ENCODE data around the gene DMD. TPM values are rescaled to one million over a fixed set of nuclear protein-coding genes. Genes with fewer than 3 reads are reported as not detected.

Gene DMD
- total RNA-seq, 1 donor from 2014 or later = 131 TPM

DNA sequence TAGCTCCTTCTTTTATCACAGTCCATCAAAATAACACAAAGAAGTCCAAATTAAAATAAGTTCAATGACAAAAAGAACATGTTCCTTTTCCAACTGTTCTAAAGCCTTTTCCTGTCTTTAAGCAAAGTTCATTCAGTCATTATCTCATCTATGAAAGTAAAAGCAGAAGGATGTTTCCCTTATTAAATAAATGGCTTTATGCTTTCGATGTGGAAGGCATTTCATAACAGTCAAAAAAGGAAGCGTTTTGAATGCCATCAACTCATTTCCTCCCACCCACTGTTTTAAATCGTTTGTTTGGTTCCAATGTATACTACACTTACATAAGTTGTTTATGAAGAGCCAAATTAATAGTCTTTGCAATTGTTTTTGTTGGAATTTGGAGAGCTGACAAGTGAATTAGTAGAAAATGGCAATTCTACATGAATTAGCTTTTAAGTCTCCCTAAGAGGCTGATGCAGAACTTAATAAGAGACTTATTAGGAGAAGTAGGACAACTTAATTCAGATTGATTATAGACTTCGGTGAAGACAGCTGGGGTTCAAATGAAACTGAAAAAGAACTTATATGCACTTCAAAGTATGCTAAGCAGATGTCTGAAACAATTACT lies 1746.9 kb downstream of the DMD start:
- no peak for ATAC-seq
- DNase-seq = no peak
- intact Hi-C loops (cut with micrococcal nuclease) = no loop called here

DNA sequence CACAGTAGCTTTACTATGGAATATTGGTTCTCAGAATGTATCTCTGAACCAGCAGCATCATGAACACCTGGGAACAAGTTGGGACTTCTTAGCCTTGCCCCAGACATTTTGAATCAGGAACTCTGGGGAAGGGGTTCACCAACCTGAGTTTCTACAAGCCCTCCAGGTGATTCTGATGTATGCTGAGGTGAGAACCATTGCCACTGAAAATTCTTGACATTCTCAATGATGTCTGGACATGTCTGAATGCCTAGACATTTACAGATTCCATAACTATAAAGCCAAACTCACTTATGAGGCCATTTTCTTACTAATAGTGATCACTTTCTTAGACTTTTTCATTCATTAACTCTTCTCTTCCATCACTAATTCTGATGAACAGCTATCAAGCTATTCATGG lies 1750.1 kb downstream of the DMD start:
- no peak for DNase-seq
- no peak for ATAC-seq
- intact Hi-C loops (cut with micrococcal nuclease) = no loop called here

DNA sequence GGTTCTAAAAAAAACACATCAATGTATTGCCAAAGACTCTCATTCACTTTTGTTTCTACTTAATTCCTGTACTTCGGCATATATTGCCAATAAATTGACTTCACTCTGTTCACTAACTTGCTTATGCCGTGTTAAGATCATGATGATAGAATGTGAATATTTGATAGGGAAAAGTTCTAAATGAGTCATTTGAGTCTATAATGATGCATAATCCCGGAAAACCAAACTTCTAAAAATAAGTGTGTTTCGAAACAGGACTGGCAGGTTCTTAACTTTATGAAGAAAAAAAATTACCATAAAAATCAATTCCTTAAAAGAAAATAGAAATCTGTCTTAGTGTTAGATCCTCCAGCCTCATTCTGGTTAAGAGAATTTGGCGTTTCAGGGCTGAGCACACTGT lies 1752.0 kb downstream of the DMD start:
- DNase-seq (no peak), ATAC-seq (no peak)
- intact Hi-C loops (cut with micrococcal nuclease) = no loop called here

DNA sequence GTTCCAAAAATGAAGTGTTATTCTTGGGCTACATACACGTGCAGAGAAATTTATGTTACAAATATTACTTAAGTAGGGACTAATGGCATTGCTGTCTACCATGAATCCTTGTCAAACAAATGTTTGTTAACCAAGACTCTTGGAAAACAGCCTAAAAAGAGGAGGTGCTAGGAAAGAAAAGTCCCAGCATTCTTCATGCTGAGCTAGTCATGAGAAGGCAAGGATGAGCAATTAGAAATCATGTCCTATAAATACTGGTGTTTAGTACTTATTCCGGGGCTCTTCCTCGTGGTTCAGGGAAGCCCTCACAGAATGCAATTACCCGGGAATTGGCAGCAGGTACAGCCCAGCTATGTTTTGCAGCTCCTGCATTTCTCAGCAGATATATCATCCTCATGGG lies 1761.4 kb downstream of the DMD start:
- intact Hi-C loops (cut with micrococcal nuclease) = no loop called here
- no peak for ATAC-seq
- no peak for DNase-seq

DNA sequence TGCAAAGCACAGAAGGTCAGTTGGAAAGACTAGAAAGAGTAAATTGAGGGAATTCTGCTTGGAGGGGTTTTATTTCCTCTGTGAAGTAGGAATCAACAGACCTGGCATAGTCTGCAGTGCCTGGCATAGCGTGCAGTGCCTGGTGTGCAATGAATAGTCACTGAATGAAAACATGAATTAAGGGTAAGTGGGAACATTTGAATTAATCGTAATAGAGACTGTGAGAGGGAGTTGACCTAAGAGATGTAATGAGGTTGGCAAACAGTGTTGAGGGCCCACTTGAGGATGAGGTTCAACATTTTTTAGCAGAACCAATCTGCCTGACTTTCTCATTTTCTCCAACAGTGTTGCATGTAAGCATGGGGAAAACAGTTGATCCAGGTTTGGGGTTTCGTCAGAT lies 1762.3 kb downstream of the DMD start:
- DNase-seq (no peak), ATAC-seq (no peak)
- intact Hi-C loops (cut with micrococcal nuclease) = no loop called here

DNA sequence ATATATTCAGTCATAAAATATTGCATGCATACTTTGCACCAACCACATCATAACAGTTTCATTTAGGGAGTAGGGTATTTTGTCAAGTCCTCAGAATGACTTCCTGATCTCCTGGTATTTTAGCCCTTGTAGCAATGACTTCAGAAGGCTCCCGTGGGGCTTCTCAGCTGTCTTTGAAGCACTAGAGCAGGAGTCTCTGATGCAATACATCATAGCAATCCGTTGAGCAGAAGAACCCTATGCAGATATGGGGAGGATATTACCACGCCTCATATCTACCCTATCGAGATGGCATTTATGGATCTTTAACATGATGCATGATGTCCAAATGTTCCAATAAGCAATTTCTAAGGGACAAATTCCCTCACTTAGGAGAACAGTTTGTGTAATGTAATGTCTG lies 1765.8 kb downstream of the DMD start:
- no peak for ATAC-seq
- DNase-seq = no peak
- intact Hi-C loops (cut with micrococcal nuclease) = no loop called here

DNA sequence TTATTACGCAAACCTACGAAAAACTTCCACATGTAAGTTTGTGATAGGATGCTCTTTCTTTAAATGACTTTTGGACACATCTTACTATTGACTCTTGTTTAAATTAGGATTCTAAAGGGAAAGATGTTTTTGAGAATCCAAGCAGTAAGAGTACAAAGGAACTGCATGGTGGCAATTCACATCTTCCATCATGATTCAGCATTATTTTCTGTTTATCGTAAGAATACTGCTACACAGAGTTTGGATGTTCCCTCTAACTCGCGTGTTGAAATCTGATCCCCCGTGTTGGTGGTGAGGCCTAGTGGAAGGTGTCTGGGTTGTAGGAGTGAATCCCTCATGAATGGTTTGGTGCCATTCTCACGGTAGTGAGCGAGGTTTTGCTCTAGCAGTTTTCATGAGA lies 1767.7 kb downstream of the DMD start:
- intact Hi-C loops (cut with micrococcal nuclease) = no loop called here

DNA sequence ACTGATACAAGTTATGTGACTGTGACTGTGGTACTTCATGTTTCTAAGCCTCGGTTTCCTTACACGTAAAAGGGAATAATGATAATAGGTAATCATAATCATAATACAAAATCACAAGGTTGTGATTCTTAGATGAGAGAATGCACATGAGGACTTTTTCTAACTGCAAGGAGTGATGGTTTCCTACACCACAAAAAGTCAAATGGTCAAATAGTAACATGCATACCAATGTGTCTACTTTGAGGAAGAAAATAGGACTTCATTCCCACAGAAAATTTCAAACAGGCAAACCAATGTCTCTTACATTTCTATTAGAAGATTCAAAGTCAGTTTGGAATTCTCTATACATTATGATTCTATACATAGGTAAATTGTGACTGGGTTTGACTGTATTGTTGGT lies 1770.8 kb downstream of the DMD start:
- DNase-seq (no peak), ATAC-seq (no peak)
- intact Hi-C loops (cut with micrococcal nuclease) = no loop called here

More for the DNA sequence above, 1767.7 kb downstream of the DMD start:
- no peak for ATAC-seq
- DNase-seq = no peak

DNA sequence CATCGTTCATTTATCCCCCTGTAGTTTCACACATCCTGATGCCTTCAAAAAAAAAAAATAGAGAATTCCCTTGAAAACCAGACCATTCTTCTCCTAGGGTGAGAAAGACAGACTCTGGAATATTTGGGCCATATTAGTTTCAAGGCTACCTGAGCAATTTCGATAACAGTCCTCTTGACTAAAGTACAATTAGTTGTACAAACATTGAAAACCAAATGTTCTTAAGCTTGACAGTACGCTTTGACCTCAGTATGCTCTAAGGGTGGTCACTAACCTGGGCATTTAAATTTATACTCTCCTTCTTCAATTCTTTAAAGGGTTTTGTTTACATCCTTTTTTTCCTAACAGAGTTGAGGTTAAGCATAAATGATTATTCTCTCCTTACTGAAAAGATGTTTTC lies 1774.9 kb downstream of the DMD start:
- DNase-seq (no peak), ATAC-seq (no peak)
- intact Hi-C loops (cut with micrococcal nuclease) = no loop called here

DNA sequence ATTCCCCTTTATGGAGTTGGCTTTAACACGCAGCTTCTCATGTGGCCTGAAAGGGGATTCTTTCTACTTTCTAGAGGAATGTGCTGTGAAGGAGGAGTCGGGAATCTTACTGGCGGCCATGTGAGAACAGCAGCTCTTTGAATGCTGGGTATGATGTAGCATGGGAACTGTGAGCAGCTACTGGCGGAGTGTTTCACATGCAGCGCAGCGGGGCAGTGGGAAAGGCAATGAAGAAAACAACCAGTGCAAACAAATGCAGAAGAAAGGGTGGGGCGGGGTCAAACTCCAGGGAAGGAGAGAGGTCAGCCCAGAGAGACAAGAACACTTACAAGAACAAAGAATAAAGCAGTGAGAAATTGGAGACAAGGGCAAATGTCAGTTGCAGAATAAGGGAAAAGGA lies 1775.8 kb downstream of the DMD start:
- intact Hi-C loops (cut with micrococcal nuclease) = no loop called here
- DNase-seq = peak; percentile 27
- peak; percentile 43 for ATAC-seq

DNA sequence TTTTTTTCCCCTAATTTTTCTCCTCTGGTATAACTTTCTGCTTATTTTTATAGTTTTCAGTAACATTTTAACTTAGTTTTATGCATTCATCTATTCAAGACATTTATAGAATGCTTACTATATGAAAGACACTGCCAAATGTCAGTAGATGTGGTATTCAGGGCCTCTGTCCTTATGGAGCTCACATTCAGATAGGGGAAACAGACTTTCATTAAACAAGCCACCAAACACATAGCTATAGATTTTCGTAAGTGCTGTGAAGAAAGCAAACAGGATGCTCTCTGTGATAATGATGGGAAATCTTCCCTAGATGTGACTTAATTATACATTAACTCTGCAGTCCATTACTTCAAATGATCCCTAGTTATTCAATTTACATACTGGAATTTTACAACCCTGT lies 1777.5 kb downstream of the DMD start:
- no peak for ATAC-seq
- intact Hi-C loops (cut with micrococcal nuclease) = no loop called here

DNA sequence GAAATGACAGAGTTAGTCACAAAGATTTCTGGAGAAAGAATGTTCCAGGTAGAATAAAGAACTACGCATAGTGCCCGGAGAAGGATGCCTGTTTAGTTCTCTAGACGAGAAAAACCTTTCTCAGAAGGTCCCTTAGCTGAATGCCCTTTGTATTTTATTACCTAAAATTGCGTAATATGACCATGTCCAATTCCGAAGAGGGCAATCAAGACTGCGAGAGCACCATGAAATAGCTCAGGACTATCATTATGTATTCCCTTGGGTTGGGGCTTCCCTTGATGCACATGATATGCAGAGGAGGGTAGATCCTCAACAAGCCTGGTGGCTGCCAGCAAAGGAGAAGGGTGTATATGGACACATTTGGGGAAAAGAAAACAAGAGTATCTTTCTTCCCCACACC lies 1781.4 kb downstream of the DMD start:
- intact Hi-C loops (cut with micrococcal nuclease) = no loop called here

More for the DNA sequence above, 1777.5 kb downstream of the DMD start:
- DNase-seq = no peak

DNA sequence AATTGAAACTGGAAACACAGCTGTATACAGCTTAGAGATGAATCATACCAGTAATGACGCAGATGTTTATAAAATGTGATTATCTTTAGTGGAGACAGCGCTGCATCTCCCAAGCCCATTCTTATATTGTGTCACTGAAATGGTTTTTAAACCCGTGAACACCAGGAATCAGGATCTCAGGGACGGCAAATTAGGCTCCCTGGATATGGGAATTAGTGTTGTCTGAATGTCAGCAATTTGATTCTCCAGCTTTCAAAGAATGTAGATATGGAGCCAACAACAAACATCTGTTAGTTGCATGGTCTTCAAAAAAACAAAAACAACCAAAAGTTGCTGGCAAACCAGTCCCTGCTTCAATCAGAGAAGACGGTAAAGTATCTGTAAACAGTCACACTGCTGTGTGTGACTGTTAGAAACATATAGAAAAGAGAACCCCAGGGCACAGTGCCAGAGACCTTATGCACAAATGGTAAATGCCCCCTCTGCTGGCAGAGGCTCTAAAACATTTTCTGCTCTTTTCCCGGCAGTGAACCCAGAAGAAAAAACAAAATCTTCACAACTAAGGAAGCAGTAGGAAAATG lies 1787.7 kb downstream of the DMD start:
- intact Hi-C loops (cut with micrococcal nuclease) = no loop called here
- peak; percentile 23 for DNase-seq
- peak; percentile 53 for ATAC-seq

More for the DNA sequence above, 1781.4 kb downstream of the DMD start:
- ATAC-seq (no peak), DNase-seq (no peak)

DNA sequence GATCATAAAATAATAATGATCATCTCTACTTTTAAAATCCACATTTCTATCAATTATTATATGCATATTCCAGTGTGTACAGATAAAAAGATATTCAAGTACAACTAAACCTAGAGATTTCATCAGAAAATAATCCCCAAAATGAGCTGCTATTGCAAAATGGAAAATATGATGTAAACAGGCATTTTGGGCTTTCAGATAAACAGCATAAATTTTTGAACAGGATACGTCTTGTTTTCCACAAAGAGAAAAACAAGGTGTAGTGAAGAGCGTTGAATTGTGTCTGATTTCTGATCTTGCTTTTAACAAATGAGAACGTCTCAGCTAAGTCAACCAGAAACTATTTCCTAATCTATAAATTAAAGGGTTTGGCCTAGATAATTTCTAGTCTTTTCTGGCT lies 1789.9 kb downstream of the DMD start:
- intact Hi-C loops (cut with micrococcal nuclease) = no loop called here
- DNase-seq (no peak), ATAC-seq (no peak)

DNA sequence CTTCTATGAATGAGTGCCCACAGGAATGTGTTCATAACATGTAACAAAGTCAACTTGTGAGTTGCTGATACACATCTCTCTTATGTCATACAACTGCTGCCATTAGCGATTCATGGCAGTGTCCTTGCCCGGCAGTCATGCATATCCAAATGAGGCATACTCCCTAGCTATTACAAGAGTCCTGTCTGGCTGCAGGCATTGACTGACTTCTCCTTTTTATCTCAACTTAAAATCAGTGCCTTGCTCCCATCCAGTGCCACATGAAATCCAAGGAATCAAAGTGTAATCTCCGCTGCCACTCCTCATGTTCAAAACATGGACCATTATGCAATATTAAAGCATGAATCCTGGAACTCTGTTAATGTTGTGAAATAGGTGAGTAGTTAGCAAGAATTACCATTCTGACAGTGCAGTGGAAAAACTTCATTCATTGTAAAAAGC lies 1790.6 kb downstream of the DMD start:
- DNase-seq = no peak
- intact Hi-C loops (cut with micrococcal nuclease) = no loop called here
- ATAC-seq = no peak

DNA sequence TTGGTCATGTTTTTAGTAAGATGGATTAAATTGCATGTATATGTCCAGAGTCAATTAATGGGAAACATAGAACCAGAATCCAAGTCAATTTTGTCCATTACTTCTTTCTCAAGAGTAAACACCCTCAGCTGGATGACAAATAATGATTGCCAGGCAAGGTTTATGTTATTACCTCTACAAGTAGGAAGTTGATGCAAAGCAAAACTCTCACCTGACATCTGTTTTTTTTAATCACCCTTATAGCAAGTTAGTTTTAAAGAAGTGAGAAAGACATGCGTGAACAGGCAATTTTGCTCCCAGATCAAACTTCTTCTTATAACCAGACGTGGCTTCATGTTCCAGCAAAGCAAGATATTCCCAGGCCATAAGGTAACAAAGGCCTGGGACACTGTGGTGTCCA lies 1791.0 kb downstream of the DMD start:
- DNase-seq = no peak

DNA sequence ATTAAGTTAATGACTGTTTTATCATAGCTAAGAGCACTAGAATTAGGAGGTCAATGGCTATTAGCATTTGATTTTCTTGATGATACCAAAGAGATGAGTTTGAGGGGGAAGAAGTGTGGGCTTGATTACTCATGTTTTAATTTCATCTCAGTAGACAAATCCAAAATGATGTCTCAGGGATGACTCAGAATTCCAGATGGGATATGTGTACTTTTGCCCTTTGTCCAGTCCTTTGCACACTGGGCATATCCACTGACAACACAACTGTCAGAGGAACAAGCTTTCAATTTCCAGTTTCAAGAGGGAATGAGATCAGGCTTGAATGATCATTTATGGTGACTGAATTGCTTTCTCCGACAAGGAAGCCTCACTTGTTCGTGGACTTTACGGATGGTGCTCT lies 1814.2 kb downstream of the DMD start:
- no peak for ATAC-seq
- intact Hi-C loops (cut with micrococcal nuclease) = loop anchor here (1.0 kb wide), 1 partner anchor 8 kb away; no protein-coding TSS in a partner anchor

More for the DNA sequence above, 1791.0 kb downstream of the DMD start:
- ATAC-seq = no peak
- intact Hi-C loops (cut with micrococcal nuclease) = no loop called here

DNA sequence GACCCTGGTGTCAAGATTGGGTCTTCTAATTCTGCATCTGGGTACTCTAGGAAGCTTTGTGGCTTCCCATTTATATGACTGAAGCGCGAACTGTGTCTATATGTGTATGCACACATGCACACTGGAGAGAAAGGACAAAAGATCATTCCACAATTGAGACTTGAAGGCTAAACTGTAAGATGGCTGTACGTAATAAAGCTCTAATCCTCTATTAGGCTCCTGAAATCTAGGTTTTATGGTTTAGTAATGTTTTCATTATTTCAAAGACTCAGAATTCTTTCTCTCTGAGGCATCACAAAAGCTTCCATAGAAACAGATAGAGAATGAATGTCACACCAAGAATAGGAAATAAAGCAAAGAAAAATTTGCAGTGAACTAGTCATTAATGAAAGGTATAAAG lies 1818.8 kb downstream of the DMD start:
- intact Hi-C loops (cut with micrococcal nuclease) = no loop called here
- no peak for ATAC-seq
- no peak for DNase-seq

More for the DNA sequence above, 1814.2 kb downstream of the DMD start:
- DNase-seq = no peak

DNA sequence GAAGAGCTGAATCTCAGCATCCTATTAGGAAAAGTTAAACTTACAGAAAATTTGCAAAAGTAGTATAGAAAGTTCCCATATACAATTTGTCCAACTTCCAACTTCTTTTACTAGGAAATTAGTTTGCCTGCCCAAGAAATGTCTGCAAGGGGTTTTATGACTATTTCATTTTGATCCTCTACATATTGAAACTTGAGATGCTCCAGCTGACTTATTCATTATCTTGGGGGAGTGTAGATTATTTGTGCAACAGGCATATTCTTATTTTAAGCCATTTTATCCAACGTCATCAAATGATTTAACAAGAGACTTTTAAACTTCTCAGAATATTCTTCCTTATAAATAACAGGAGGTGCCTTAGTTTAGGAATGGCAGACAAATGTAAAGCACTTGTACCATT lies 1822.4 kb downstream of the DMD start:
- DNase-seq (no peak), ATAC-seq (no peak)
- intact Hi-C loops (cut with micrococcal nuclease) = loop anchor here (1.0 kb wide), 1 partner anchor 8 kb away; no protein-coding TSS in a partner anchor

DNA sequence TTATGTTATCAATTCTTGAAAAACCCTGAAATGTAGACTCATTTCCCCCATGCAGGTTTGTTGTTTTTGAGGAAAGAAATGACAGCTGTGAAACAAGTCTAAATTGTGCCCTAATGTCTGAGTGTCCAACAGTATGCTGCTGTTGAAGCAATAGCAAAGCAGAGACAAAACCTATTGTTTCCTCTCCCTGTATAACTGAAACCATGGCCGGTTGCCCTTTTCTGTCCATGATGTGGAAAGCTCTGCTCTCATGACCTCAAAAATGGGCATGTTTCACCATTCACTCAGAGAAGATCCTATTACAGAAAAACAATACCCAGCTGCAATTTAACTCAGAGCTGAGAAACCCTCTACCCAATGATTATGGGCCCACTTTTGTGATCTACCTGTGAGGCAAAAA lies 1826.9 kb downstream of the DMD start:
- ATAC-seq = no peak
- intact Hi-C loops (cut with micrococcal nuclease) = no loop called here

DNA sequence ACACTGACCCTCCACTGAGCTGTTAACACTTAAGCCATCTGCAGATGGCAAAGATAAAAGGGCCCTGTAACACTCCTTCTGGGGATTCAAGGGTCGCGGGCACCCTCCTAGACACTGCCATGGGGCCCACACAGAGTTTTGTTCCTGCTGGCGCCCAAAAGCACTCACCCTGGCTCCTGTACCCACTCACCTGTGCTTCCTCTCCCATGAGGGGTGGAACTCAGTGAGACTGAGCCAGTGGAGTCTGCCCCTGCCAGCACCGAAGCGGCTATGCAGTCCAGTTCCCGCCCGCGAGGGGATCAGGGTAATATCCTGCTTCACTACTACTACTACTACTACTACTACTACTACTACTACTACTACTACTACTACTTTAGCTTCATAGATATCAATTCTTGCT lies 1827.4 kb downstream of the DMD start:
- intact Hi-C loops (cut with micrococcal nuclease) = no loop called here
- ATAC-seq (no peak), DNase-seq (no peak)

More for the DNA sequence above, 1826.9 kb downstream of the DMD start:
- no peak for DNase-seq
